ENCODE data around the gene GLIS1. TPM values are rescaled to one million over a fixed set of nuclear protein-coding genes. Genes with fewer than 3 reads are reported as not detected.

The GLIS1 gene
- total RNA-seq, 1 experiment from 2014 or later = 0.24 TPM

- Mint-ChIP-seq H3K27ac (no peak overlapping the region), H3K4me3 (no peak overlapping the region), H3K4me1 (peaks cover 14% of the 10 kb centered on the region), H3K27me3 (ENCODE audit: low read depth) (no peaks in the 10 kb centered on the region), H3K36me3 (no peaks in the 10 kb centered on the region), H3K9me3 (no peaks in the 10 kb centered on the region)
- DNase-seq (ENCODE audit: low spot score) (no peak), ATAC-seq (peak; percentile 12; the same call in 1 of the 2 replicates)
- ChIA-PET CTCF (interaction anchor here (1.2 to 1.8 kb wide), 3 partner anchors 22 to 86 kb away, joined by 5 to 13 read pairs (median 7); no protein-coding TSS in a partner anchor), POLR2A (no interaction called here)
- TF ChIP-seq FOXP1 (CRISPR knock-in tag; IDR thresholded peaks at IDR 0.05; ENCODE audit: borderline replicate concordance) = no peak
- TF ChIP-seq ATF6 (CRISPR knock-in tag; IDR thresholded peaks at IDR 0.05) = no peak
- no peak for TF ChIP-seq NFE2L1 (CRISPR knock-in tag; IDR thresholded peaks at IDR 0.05)
- TF ChIP-seq IRF2 (CRISPR knock-in tag; IDR thresholded peaks at IDR 0.05; ENCODE audit: borderline replicate concordance, low read depth) = no peak
- no peak for TF ChIP-seq MYBL2 (CRISPR knock-in tag; IDR thresholded peaks at IDR 0.05)
- no peak for TF ChIP-seq ZNF121 (CRISPR knock-in tag; IDR thresholded peaks at IDR 0.05)
- no peak for TF ChIP-seq ZNF671 (CRISPR knock-in tag; IDR thresholded peaks at IDR 0.05)
- TF ChIP-seq FOXJ3 (CRISPR knock-in tag; IDR thresholded peaks at IDR 0.05; ENCODE audit: borderline replicate concordance) = no peak
- TF ChIP-seq E2F1 (CRISPR knock-in tag; IDR thresholded peaks at IDR 0.05) = no peak
- no peak for TF ChIP-seq ELF4 (CRISPR knock-in tag; IDR thresholded peaks at IDR 0.05; ENCODE audit: low read depth)
- TF ChIP-seq ZMAT4 (CRISPR knock-in tag; IDR thresholded peaks at IDR 0.05) = no peak
- TF ChIP-seq CDX4 (CRISPR knock-in tag; IDR thresholded peaks at IDR 0.05; ENCODE audit: borderline replicate concordance) = no peak
- TF ChIP-seq SMAD3 (CRISPR knock-in tag; IDR thresholded peaks at IDR 0.05; ENCODE audit: borderline replicate concordance) = no peak
Measured at GRCh38 chr1:53507116-53507820, 231.7 kb downstream of the GLIS1 start.

GRCh38 chr1:53506355-53507050 lies 232.5 kb downstream of the GLIS1 start:
- no peaks in the 10 kb centered on the region for H3K36me3 Mint-ChIP-seq
- 0 out of 2 replicates have a peak, but pooled peaks have one; percentile 6 for TF ChIP-seq FOXP1 (CRISPR knock-in tag; IDR thresholded peaks at IDR 0.05; ENCODE audit: borderline replicate concordance)
- TF ChIP-seq CREM (CRISPR knock-in tag; IDR thresholded peaks at IDR 0.05) = no peak
- no peak overlapping the region for H3K27ac Mint-ChIP-seq
- H3K27me3 Mint-ChIP-seq (ENCODE audit: low read depth) = no peaks in the 10 kb centered on the region
- H3K4me1 Mint-ChIP-seq = peaks cover 10% of the 10 kb centered on the region
- ATAC-seq = no peak
- CTCF ChIA-PET = interaction anchor here (1.4 to 1.8 kb wide), 2 partner anchors 21 to 87 kb away, joined by 7 to 13 read pairs; no protein-coding TSS in a partner anchor
- H3K4me3 Mint-ChIP-seq = no peak overlapping the region
- H3K9me3 Mint-ChIP-seq = no peaks in the 10 kb centered on the region
- DNase-seq (ENCODE audit: low spot score) = no peak
- POLR2A ChIA-PET = no interaction called here

- H3K4me3 Mint-ChIP-seq = no peak overlapping the region
- no peak overlapping the region for H3K27ac Mint-ChIP-seq
- ChIA-PET CTCF (no interaction called here), POLR2A (no interaction called here)
- TF ChIP-seq ZSCAN18 (CRISPR knock-in tag; IDR thresholded peaks at IDR 0.05) (no peak), ELF4 (CRISPR knock-in tag; IDR thresholded peaks at IDR 0.05; ENCODE audit: low read depth) (no peak), MLX (CRISPR knock-in tag; IDR thresholded peaks at IDR 0.05) (no peak), ZNF416 (CRISPR knock-in tag; IDR thresholded peaks at IDR 0.05) (no peak), STAT6 (CRISPR knock-in tag; conservative IDR thresholded peaks at IDR 0.05; ENCODE audit: low read depth) (no peak)
- no peaks in the 10 kb centered on the region for H3K27me3 Mint-ChIP-seq (ENCODE audit: low read depth)
- ATAC-seq (no peak), DNase-seq (ENCODE audit: low spot score) (no peak)
- no peaks in the 10 kb centered on the region for H3K36me3 Mint-ChIP-seq
- no peaks in the 10 kb centered on the region for H3K9me3 Mint-ChIP-seq
- H3K4me1 Mint-ChIP-seq = peaks cover 15% of the 10 kb centered on the region
Measured at GRCh38 chr1:53505891-53506290, 233.1 kb downstream of the GLIS1 start.
